DOHH2 (cell line): ENCODE measurements around the gene ANP32A.

Experiments
- H3F3A ChIP-seq: fragments of 200-600 bp; sonication (generic), shearing (Covaris generic); 2 replicates; pipeline ENCODE4 v1.6.0; 2016; ENCODE audit warnings: antibody characterized with exemption, mild to moderate bottlenecking; ENCODE audit not compliant: control insufficient read depth, insufficient read depth
- H3K27ac ChIP-seq: fragments of 200-600 bp; sonication (generic); 2 replicates; pipeline ENCODE4 v1.5.1; 2014; ENCODE audit warnings: low read depth, mild to moderate bottlenecking, low read length, moderate library complexity
- H3K27me3 ChIP-seq: fragments of 200-600 bp; sonication (generic); 2 replicates; pipeline ENCODE4 v1.6.1; 2014; ENCODE audit warnings: mild to moderate bottlenecking, low read length, mixed read lengths; ENCODE audit not compliant: control insufficient read depth
- H3K36me3 ChIP-seq: fragments of 200-600 bp; sonication (generic); 2 replicates; pipeline ENCODE4 v1.6.1; 2014; ENCODE audit warnings: mild to moderate bottlenecking, low read length, moderate library complexity, mixed read lengths; ENCODE audit not compliant: control insufficient read depth
- H3K4me1 ChIP-seq: fragments of 200-600 bp; sonication (generic); 2 replicates; pipeline ENCODE4 v1.6.1; 2014; ENCODE audit warnings: mild to moderate bottlenecking, low read length, mixed read lengths; ENCODE audit not compliant: control insufficient read depth
- H3K4me2 ChIP-seq: fragments of 200-600 bp; sonication (generic); 2 replicates; pipeline ENCODE4 v1.6.0; 2014; ENCODE audit warnings: mild to moderate bottlenecking, low read length, moderate library complexity
- H3K4me3 ChIP-seq: fragments of 200-600 bp; sonication (generic); 2 replicates; pipeline ENCODE4 v1.5.1; 2014; ENCODE audit warnings: mild to moderate bottlenecking, low read length, mixed read lengths
- H3K79me2 ChIP-seq: fragments of 200-600 bp; sonication (generic); 2 replicates; pipeline ENCODE4 v1.6.1; 2014; ENCODE audit warnings: mild to moderate bottlenecking, low read length, mixed read lengths; ENCODE audit not compliant: control insufficient read depth
- H3K9me2 ChIP-seq: fragments of 200-600 bp; sonication (generic); replicated peaks from 2 replicates; pipeline ENCODE4 v1.6.1; 2014; ENCODE audit warnings: mild to moderate bottlenecking, low read length, mixed read lengths; ENCODE audit not compliant: control insufficient read depth
- H3K9me3 ChIP-seq: fragments of 200-600 bp; sonication (generic); 2 replicates; pipeline ENCODE4 v1.6.1; 2014; ENCODE audit warnings: antibody characterized with exemption, low read length, mixed read lengths; ENCODE audit not compliant: control insufficient read depth, insufficient read depth
- H4K20me1 ChIP-seq: fragments of 200-600 bp; sonication (generic); 2 replicates; pipeline ENCODE4 v1.6.0; 2014; ENCODE audit warnings: low read depth, mild to moderate bottlenecking, antibody characterized with exemption, low read length, moderate library complexity; ENCODE audit not compliant: control insufficient read depth, insufficient read depth
- EZH2phosphoT487 ChIP-seq: fragments of 200-600 bp; sonication (generic); IDR thresholded peaks from 2 replicates; pipeline ENCODE4 v1.6.1; 2017; ENCODE audit warnings: borderline replicate concordance, mild to moderate bottlenecking, antibody characterized with exemption, low read length, moderate library complexity, mixed read lengths
- TF ChIP-seq, protein P1 (sequence below): fragments of 200-600 bp; sonication (generic); IDR thresholded peaks from one replicate; pipeline ENCODE4 v1.5.1; 2014; ENCODE audit warnings: antibody characterized with exemption, mild to moderate bottlenecking, low read depth, low read length; ENCODE audit not compliant: poor library complexity, severe bottlenecking

The ANP32A gene

GRCh38 chr15:68734881-68735280, 85.8 kb downstream of the ANP32A start:
- TF ChIP-seq, protein P1, sequence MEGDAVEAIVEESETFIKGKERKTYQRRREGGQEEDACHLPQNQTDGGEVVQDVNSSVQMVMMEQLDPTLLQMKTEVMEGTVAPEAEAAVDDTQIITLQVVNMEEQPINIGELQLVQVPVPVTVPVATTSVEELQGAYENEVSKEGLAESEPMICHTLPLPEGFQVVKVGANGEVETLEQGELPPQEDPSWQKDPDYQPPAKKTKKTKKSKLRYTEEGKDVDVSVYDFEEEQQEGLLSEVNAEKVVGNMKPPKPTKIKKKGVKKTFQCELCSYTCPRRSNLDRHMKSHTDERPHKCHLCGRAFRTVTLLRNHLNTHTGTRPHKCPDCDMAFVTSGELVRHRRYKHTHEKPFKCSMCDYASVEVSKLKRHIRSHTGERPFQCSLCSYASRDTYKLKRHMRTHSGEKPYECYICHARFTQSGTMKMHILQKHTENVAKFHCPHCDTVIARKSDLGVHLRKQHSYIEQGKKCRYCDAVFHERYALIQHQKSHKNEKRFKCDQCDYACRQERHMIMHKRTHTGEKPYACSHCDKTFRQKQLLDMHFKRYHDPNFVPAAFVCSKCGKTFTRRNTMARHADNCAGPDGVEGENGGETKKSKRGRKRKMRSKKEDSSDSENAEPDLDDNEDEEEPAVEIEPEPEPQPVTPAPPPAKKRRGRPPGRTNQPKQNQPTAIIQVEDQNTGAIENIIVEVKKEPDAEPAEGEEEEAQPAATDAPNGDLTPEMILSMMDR = no peak
- TF ChIP-seq EZH2phosphoT487 = no peak

GRCh38 chr15:68734352-68734751, 86.3 kb downstream of the ANP32A start:
- Histone ChIP-seq H3K79me2 (no peaks in the 10 kb centered on the region), H3K9me3 (no peaks in the 10 kb centered on the region), H3K27ac (no peak overlapping the region), H3K4me1 (no peaks in the 10 kb centered on the region), H3K4me2 (no peak overlapping the region), H3F3A (no peaks in the 10 kb centered on the region), H3K36me3 (no peaks in the 10 kb centered on the region), H4K20me1 (no peaks in the 10 kb centered on the region), H3K27me3 (peaks cover 39% of the 10 kb centered on the region), H3K9me2 (no peaks in the 10 kb centered on the region), H3K4me3 (no peak overlapping the region)
- TF ChIP-seq, protein P1 = no peak
- no peak for TF ChIP-seq EZH2phosphoT487

More at GRCh38 chr15:68734881-68735280, 85.8 kb downstream of the ANP32A start:
- no peaks in the 10 kb centered on the region for H3K79me2 ChIP-seq
- H3F3A ChIP-seq = no peaks in the 10 kb centered on the region
- H3K4me2 ChIP-seq = no peak overlapping the region
- H3K27me3 ChIP-seq = peaks cover 36% of the 10 kb centered on the region
- no peaks in the 10 kb centered on the region for H3K9me2 ChIP-seq
- H3K36me3 ChIP-seq = no peaks in the 10 kb centered on the region
- no peak overlapping the region for H3K4me3 ChIP-seq
- H4K20me1 ChIP-seq = no peaks in the 10 kb centered on the region
- H3K4me1 ChIP-seq = no peaks in the 10 kb centered on the region
- H3K27ac ChIP-seq = no peak overlapping the region
- H3K9me3 ChIP-seq = no peaks in the 10 kb centered on the region

DNA sequence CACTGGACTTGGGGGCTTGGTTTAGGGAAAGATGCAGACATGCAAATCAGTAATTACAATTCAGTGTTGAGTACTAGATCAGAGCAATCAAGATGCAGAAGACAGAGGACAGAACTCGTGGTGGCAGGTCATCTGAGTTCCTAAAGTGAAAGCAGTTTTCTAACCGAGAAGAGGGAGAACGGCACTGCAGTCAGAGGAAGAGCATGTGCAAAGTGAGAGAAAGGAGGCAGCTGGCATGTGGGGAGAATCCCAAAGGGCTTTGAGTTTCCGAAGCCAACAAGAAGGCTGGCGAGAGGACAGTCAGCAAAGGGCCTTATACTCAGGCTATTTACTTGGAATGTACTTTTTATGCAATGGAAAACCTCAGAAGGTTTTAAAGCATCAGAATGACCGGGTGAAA, 87.0 kb downstream of the ANP32A start:
- Histone ChIP-seq H3K27me3 (peaks cover 39% of the 10 kb centered on the region), H3K79me2 (no peaks in the 10 kb centered on the region), H3K9me2 (no peaks in the 10 kb centered on the region), H3K27ac (no peak overlapping the region), H3K36me3 (no peaks in the 10 kb centered on the region), H3K4me2 (no peak overlapping the region), H3K4me3 (no peak overlapping the region), H3F3A (no peaks in the 10 kb centered on the region), H3K9me3 (no peaks in the 10 kb centered on the region), H3K4me1 (no peaks in the 10 kb centered on the region), H4K20me1 (no peaks in the 10 kb centered on the region)
- TF ChIP-seq, protein P1 = no peak
- TF ChIP-seq EZH2phosphoT487 = no peak
